H1 (cell line): ENCODE data around the gene CLN6. TPM values are rescaled to one million over a fixed set of nuclear protein-coding genes. Genes with fewer than 3 reads are reported as not detected.

ENCODE experiments used
- CTBP2 ChIP-seq: IDR thresholded peaks from 2 replicates; pipeline ENCODE4 v1.7.0; 2011; ENCODE audit warnings: borderline replicate concordance, mild to moderate bottlenecking, moderate library complexity, mixed read lengths, low read length; ENCODE audit not compliant: insufficient read depth, insufficient read length
- polyA plus RNA-seq, 7 experiments: library from polyadenylated mRNA; depleted of rRNA in 3 of 7; stranded (reverse) in 5 of 7; unstranded in 2 of 7; fragments of >200 nt in 5 of 7; fragments of 200-250 nt in 2 of 7; gene quantifications; 1 replicate in 5 of 7; 2 replicates in 1 of 7; 4 replicates in 1 of 7; pipeline versions ENCODE4 v1.2.1 to v1.2.3, GENCODE V29; 2011 to 2013; ENCODE audit warnings: missing spikeins in 2 of 7, mixed read lengths in 2 of 7
- total RNA-seq: library from RNA; stranded (reverse); fragmentation: NEBNext Ultra II Directional; extraction: Animal tissue kit (Norgen Biotek cat#: 25700); gene quantifications from 2 replicates; pipeline ENCODE4 v1.2.1, GENCODE V29; 2021
- TF ChIP-seq, protein P1 (sequence below): IDR thresholded peaks from 2 replicates; pipeline ENCODE4 v1.6.1; 2012; ENCODE audit warnings: inconsistent platforms

Gene CLN6
- total and polyA plus RNA-seq, 2 of the 8 experiments (the other 6 are each of a cell fraction or from before 2014, with no cell fraction given): 60.0 to 137 TPM

DNA sequence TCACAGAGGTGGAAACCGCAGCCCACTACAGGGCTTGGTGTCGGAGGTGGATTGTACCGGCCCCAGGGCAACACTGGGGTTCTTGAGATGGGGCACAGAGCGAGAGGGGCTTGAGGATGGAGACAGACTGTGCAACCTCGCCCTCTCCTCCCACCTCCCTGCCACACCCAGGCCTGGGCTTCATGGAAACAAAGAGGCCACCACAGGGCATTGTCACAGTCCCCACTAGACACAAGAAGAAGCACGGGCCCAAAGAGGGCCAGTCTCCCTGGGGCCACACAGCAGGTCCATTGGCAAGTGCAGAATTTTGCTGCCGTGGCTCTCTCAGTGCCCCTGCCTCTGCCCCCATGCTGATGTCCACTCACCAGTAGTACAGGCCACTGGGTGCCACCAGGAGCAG is 20.3 kb downstream of the CLN6 start (continued):
- TF ChIP-seq, protein P1, sequence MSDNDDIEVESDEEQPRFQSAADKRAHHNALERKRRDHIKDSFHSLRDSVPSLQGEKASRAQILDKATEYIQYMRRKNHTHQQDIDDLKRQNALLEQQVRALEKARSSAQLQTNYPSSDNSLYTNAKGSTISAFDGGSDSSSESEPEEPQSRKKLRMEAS: no peak
- no peak for TF ChIP-seq CTBP2
- TF ChIP-seq, all 59 proteins: peak for 0
